ENCODE measurements around the gene LIMS1. TPM values are rescaled to one million over a fixed set of nuclear protein-coding genes. Genes with fewer than 3 reads are reported as not detected.
"Not testable (repeated sequence)": the region's sequence is repeated elsewhere in the genome, so short reads cannot be mapped to it uniquely, and the experiment has no call there.

Gene LIMS1
- total RNA-seq, 1 donor from 2014 or later, result 85.5 TPM

- ATAC-seq (no peak), DNase-seq (no peak)
- Histone ChIP-seq H3K36me3 (no peaks in the 10 kb centered on the region), H3K9me3 (no peaks in the 10 kb centered on the region), H3K27me3 (ENCODE audit: low read depth) (no peaks in the 10 kb centered on the region), H3K4me1 (peaks cover 84% of the 10 kb centered on the region), H3K27ac (peak overlapping the region; percentile 59), H3K4me3 (no peak overlapping the region)
- no peak for TF ChIP-seq CTCF (IDR thresholded peaks at IDR 0.05)
- intact Hi-C loops (cut with DNase I), result no loop called here
Measured at GRCh38 chr2:108635630-108636354, 101.5 kb downstream of the LIMS1 start.

- ATAC-seq, result peak; percentile 80 to 88
- no peaks in the 10 kb centered on the region for H3K36me3 ChIP-seq
- H3K4me3 ChIP-seq, result no peak overlapping the region
- intact Hi-C loops (cut with DNase I), result no loop called here
- peak overlapping the region; percentile 14 for H3K27ac ChIP-seq
- no peaks in the 10 kb centered on the region for H3K27me3 ChIP-seq (ENCODE audit: low read depth)
- DNase-seq, result no peak
- H3K9me3 ChIP-seq, result no peaks in the 10 kb centered on the region
- H3K4me1 ChIP-seq, result peaks cover 73% of the 10 kb centered on the region
- TF ChIP-seq CTCF (IDR thresholded peaks at IDR 0.05), result no peak
Measured at GRCh38 chr2:108637304-108637669, 103.0 kb downstream of the LIMS1 start.

GRCh38 chr2:108640731-108641130 is 106.5 kb downstream of the LIMS1 start:
- TF ChIP-seq CTCF (IDR thresholded peaks at IDR 0.05), result no peak
- intact Hi-C loops (cut with DNase I), result no loop called here
- Histone ChIP-seq H3K9me3 (no peaks in the 10 kb centered on the region), H3K27ac (no peak overlapping the region), H3K4me1 (peaks cover 39% of the 10 kb centered on the region), H3K36me3 (no peaks in the 10 kb centered on the region), H3K4me3 (no peak overlapping the region), H3K27me3 (ENCODE audit: low read depth) (no peaks in the 10 kb centered on the region)
- DNase-seq, result no peak
- ATAC-seq, result no peak

- Histone ChIP-seq H3K27ac (no peak overlapping the region), H3K27me3 (ENCODE audit: low read depth) (no peaks in the 10 kb centered on the region), H3K4me3 (no peak overlapping the region), H3K4me1 (peaks cover 29% of the 10 kb centered on the region), H3K36me3 (no peaks in the 10 kb centered on the region), H3K9me3 (no peaks in the 10 kb centered on the region)
- intact Hi-C loops (cut with DNase I), result no loop called here
- no peak for TF ChIP-seq CTCF (IDR thresholded peaks at IDR 0.05)
- no peak for ATAC-seq
- DNase-seq, result no peak
Measured at GRCh38 chr2:108641756-108642155, 107.5 kb downstream of the LIMS1 start.

- no peaks in the 10 kb centered on the region for H3K36me3 ChIP-seq
- no peak for TF ChIP-seq CTCF (IDR thresholded peaks at IDR 0.05)
- intact Hi-C loops (cut with DNase I), result no loop called here
- ATAC-seq (no peak), DNase-seq (no peak)
- H3K4me1 ChIP-seq, result peaks cover 15% of the 10 kb centered on the region
- no peaks in the 10 kb centered on the region for H3K27me3 ChIP-seq (ENCODE audit: low read depth)
- no peak overlapping the region for H3K4me3 ChIP-seq
- no peaks in the 10 kb centered on the region for H3K9me3 ChIP-seq
- H3K27ac ChIP-seq, result no peak overlapping the region
Measured at GRCh38 chr2:108643261-108643849, 109.1 kb downstream of the LIMS1 start.

GRCh38 chr2:108643862-108644261 is 109.6 kb downstream of the LIMS1 start:
- ATAC-seq; H3K4me3 ChIP-seq; H3K36me3 ChIP-seq; H3K27me3 ChIP-seq (ENCODE audit: low read depth); DNase-seq; H3K27ac ChIP-seq; H3K9me3 ChIP-seq; intact Hi-C loops (cut with DNase I): not testable (repeated sequence)
- H3K4me1 ChIP-seq, result peaks cover 15% of the 10 kb centered on the region

- H3K27me3 ChIP-seq (ENCODE audit: low read depth); DNase-seq; intact Hi-C loops (cut with DNase I); H3K9me3 ChIP-seq; H3K4me3 ChIP-seq; ATAC-seq; H3K27ac ChIP-seq; H3K36me3 ChIP-seq: not testable (repeated sequence)
- peaks cover 15% of the 10 kb centered on the region for H3K4me1 ChIP-seq
Measured at GRCh38 chr2:108644446-108644845, 110.2 kb downstream of the LIMS1 start.

GRCh38 chr2:108648796-108649195 is 114.5 kb downstream of the LIMS1 start:
- H3K36me3 ChIP-seq; intact Hi-C loops (cut with DNase I); H3K4me3 ChIP-seq; ATAC-seq; H3K9me3 ChIP-seq; DNase-seq; H3K27me3 ChIP-seq (ENCODE audit: low read depth); H3K27ac ChIP-seq; H3K4me1 ChIP-seq: not testable (repeated sequence)

- H3K9me3 ChIP-seq; H3K36me3 ChIP-seq; H3K27ac ChIP-seq; DNase-seq; H3K4me3 ChIP-seq; ATAC-seq; H3K27me3 ChIP-seq (ENCODE audit: low read depth); H3K4me1 ChIP-seq; intact Hi-C loops (cut with DNase I): not testable (repeated sequence)
Measured at GRCh38 chr2:108650465-108650864, 116.2 kb downstream of the LIMS1 start.

Measured in lower lobe of right lung (tissue), 2 donors.